ENCODE results near the gene ROS1.

Gene ROS1

DNA sequence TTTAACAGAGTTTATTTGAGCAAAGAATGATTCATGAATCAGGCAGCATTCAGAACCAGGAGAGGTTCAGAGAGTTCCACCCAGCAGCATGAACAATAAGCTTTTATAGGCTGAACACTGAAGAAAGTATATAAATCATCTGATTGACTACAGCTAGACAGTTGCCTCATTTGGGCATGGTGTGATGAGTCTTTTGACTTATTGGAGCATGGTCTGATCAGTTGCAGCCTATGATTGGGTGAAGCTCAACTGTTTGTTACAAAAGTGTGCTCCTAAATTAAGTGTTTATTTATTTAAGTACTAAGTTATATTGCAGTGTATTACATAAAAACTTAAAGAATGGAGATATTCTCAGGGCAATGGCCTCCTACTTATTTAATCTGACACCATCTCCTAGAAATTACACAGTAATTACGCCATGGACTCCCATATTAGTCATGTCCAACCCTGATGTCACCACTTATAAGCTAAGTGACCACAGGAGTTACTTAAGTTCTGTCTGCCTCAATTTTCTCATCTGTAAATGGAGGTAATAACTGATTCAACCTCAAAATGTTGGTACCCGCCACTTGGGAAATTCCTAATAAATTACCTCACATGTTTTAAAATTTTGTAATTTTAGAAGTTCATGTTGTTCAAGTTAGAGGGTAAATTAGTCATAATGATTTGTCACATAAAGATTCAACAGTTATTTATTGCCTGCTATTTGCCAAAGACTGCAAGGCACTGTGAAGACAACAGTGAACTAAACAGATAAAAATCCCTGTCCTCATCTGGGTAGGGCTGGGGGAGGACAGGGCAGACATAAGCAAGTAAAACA lies 15.2 kb upstream of the ROS1 start:
- no peak for DNase-seq (ENCODE audit: low read depth in 2 of 2)

DNA sequence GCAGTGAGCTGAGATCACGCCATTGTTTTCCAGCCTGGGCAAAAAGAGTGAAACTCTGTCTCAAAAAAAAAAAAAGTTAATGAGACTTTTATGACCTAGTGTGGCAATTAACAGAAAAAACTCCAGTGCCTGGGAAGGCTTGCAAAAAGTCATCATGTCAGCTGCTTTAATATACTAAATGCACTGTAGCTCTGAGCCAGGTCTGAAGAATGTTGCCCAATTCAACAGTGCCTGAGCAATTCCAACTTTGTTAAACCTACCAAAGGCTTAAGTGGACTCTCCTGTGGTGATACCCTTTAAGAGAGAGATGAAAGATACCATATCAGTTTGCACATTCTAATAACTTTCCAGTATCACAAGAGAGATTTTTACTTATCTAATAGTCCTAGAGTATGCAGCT lies 6.5 kb upstream of the ROS1 start:
- DNase-seq (ENCODE audit: low read depth in 2 of 2), result no peak

DNA sequence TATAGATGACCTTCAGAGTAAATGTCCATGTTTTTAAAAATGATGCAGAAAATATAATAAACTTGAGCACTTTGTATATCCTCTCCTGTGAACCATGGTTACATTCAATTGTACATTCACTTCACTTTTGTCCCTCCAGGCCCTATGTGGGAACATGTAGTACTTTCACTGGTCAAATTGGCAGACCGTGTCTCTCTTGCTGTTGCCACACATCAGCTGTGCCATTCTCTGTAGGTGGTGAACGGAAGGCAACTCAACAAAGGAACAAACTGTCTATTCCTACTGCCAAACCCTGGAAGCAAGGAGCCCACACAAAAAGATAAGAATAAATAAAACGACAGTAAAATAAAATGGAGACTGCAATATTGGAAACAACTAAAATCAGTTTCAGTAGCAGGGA lies 2.0 kb downstream of the ROS1 start:
- DNase-seq (ENCODE audit: low read depth in 2 of 2), result no peak

DNA sequence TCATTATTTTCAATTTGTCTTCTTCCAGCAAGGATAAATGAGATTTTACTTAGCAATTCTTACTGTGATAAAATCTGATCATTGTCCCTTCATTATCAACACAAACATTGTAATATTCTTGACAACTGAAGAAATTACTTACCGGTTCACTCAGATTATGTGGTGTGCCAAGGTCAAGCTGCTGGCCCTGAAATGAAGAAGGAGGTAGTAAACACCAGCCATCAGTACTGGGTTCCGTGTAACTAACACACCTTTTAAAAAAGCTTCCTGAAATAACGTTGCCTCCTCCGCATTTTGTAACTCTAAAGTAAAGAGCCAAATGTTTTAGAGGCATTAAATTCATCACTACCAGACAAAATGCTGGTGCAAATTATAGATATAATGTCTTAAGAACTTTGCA lies 7.4 kb downstream of the ROS1 start:
- DNase-seq (ENCODE audit: low read depth in 2 of 2), result no peak

DNA sequence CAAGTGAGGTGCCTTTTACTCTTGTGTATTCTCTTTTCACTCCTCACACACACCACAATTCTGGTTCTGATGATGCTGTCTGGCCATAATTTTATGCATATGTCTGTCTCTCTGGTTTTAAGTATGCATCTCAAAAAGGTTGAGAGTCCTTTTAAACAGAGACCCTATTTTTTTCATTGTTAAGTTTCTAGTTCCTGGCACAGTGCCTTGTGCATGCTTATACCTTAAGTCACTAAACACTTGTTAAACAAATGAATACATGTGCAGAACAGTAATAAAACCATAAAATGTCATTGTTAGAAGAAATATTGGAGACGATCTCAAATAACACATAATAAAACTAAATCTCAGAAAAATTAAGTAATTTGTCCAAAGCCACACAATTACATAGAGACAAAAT lies 7.9 kb downstream of the ROS1 start:
- no peak for DNase-seq (ENCODE audit: low read depth in 2 of 2)

DNA sequence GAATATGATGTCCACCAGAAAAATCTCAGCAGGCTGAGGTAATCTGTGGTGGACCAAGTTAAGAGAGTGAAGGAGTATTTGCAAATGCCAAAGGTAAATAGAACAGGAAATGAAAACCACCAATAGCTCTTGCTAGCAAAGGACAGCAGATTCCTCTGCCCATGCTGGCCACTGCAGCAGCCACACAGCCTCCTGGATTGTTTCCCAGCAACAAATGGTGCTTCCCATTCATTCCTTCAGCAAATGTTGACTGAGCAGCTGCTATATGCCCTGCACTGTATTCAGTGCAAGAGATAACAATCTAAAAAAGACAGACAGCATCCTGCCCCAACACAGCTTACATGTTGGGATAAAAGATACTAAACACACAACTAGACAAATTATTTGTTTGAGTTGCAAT lies 11.0 kb downstream of the ROS1 start:
- DNase-seq (ENCODE audit: low read depth in 2 of 2), result no peak

DNA sequence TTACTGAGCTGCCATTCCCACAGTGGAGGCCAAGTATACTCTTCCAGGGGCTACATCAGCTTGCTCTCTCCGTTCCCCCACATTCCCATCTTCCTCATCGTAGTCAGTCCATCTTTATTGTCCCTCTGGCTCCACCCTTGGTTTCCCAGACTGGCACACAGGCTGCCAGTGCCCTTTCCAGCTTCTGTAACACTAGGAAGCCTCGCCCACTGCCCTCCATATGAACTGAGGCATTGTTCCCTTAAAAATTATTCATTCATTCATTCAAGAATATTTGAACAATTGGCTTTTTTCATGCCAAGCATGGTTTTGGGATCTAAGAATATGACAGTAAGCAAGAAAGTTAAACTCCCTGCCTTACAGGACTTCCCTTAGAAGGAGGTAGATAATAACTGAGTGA lies 14.3 kb downstream of the ROS1 start:
- no peak for DNase-seq (ENCODE audit: low read depth in 2 of 2)

DNA sequence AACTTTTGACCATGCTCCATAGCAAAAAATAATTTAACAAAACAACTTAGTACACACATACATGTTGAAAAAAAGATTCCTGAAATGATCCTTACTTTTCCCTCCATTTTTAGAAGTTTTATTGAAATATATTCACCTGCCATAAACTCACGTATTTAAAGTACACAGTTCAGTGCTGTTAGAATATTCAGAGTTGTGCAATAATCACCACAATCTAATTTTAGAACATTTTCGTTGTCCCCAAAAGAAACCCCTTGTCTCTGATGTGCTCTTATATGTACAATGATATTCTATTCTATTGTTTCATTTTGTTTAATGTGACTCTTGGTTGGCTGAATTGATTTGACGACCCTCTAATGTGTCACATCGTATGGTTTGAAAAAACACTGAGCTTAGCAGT lies 15.9 kb downstream of the ROS1 start:
- no peak for DNase-seq (ENCODE audit: low read depth in 2 of 2)

DNA sequence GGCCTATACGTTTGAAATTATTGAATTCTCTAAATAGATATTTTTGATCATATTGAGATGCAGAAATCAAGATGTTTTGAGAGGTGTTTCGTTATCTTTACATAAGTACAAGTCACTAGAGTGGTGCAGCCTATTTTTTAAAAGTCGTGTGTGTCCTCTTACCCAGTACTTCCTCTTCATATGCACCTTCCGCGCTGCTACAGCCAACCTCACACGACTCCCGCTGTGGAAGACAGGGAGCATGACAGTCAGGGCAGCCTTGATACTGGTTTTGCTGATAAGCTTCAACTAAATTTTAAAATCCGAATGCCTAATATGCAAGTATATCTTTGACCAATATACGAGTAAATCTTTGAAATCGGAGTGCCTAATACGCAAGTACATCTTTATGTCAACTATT lies 16.3 kb downstream of the ROS1 start:
- DNase-seq (ENCODE audit: low read depth in 2 of 2), result no peak

DNA sequence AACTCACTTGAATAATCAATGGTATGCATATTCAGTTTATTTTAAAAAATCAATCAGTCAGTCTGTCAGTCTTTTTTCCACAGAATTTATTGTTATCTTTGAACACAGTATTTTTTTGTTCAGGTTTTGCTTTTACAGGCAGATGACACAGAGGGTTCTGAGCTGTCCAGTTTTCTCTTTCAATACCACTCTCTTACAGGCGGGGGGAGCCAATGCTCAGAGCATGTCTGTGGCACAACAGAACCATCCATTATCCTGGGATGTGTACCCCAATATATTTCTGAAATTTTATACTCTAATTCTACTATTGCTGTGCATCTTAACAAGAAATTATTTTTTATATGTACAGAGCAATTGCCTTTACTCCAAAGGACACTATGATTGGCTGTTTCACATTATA lies 21.2 kb downstream of the ROS1 start:
- no peak for DNase-seq (ENCODE audit: low read depth in 2 of 2)

DNA sequence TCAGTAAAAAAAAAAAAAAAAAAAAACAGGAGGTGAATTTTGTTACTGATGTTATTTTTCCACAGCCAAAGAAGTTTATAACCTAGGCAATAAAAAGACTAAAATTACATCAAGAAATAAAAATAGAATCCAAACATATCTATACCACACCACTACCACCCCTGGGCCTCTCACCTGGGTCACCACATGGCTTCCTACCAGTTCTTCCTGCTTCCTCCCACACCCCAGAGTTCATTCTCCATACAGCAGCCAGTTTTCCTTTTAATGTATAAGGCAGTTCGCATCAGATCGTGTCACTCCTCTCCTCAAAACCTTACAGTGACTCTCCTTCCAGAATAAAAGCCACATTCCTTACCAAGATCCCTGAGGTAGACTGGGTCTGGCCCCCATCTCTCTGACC lies 23.9 kb downstream of the ROS1 start:
- DNase-seq (ENCODE audit: low read depth in 2 of 2), result no peak

DNA sequence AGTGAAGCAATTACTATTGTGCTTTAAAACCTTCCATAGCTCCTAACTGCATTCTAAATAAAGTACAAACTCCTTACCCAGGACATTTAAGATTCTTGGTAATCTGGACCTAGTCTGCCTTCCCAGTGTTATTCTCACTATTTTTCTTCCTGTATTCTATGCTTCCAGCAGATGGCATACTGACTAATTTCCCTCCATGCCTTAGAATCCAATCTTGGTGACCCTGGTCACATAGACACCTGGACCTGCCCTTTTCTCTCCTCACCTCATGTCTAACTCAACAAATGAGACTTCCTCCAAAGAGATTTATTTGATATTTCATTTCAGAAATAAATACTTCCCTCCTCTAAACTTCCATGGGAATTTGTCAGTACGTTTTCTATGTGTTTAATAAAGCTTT lies 25.8 kb downstream of the ROS1 start:
- no peak for DNase-seq (ENCODE audit: low read depth in 2 of 2)

DNA sequence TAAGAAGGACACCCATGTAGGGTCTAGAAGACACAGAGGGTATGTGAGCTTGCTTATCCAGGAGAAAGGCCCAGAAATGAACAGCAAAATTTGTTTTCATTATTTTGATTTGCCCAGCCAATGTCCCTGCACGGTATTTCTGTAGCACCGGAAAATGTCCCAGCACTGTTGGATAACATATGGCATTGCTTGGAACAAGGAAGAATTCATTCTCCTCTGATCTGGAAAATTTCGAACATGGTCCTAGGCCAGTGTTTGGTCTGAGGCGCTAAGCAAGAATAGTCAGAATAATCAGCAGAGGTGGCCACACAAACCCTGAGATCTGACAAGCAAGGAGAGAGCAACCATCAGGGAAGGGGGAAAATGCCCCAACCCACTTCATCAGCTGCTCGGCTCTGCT lies 26.6 kb downstream of the ROS1 start:
- no peak for DNase-seq (ENCODE audit: low read depth in 2 of 2)

DNA sequence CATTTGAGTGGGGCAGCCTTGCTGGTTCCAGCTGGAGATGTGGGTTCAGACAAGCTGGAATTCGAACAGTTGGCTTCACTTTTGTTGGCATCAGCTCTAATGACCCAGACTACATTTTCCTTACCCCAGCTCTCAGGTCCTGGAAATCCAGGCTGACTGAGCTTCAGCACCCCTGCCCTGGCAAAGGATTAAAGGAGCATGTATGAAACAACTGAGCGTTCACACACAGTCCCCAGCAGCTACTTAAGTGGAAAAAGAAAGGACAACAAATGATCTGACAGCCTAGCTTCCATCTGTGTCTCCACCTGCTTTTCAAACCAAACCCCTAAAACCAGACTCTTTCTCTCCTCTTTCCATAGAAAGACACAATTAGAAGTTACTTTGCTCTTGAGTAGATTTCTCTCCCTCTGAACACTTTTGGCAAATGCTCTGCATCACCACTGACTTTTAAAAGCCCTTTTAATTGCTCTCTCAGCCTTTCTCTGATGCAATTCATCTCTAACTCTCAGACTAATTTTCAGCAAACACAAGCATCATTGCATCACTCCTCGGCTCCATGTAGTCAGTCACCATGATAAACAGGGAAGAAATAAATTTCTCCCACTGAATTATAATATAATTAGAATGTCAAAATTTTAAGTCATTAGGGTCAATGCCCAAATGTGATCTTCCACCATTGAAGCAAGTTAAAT lies 28.1 kb downstream of the ROS1 start:
- DNase-seq (ENCODE audit: low read depth in 2 of 2), result no peak

DNA sequence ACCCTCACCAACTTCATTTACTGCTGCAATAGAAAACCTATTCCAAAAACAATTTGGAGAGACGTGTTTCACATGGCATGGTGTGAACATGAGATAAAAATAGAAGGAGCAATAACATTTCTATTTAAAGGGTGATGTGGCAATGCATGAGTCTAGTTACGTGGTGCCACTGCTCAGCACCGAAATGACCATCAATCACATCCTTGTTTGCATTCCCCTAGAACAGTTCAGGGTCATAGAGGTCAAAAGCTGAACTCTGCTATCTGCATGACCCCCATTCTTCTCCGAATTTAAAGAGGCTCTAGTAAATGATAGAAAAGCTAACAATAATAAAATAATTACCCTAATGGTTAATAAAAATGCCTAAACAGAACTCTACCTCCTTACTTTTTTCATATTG lies 29.5 kb downstream of the ROS1 start:
- no peak for DNase-seq (ENCODE audit: low read depth in 2 of 2)

DNA sequence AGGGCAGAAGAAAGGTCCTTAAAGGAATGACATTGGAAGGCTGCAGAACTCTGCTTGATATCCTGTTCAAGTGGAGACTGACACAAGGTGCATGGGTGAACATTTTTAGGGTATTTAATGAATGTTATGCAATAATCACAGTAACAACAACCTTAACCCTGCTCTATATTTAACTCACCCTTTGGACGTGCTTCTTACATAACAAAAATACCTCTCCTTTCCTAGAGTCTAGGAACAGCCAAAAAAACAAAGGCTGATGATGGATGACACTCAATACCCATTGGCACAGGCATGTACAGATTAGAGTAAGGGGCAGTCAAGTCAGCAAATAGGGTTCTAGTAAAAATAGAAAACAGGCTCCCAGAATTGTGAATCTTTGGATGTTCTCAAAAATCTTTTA lies 30.6 kb downstream of the ROS1 start:
- DNase-seq (ENCODE audit: low read depth in 2 of 2), result no peak

DNA sequence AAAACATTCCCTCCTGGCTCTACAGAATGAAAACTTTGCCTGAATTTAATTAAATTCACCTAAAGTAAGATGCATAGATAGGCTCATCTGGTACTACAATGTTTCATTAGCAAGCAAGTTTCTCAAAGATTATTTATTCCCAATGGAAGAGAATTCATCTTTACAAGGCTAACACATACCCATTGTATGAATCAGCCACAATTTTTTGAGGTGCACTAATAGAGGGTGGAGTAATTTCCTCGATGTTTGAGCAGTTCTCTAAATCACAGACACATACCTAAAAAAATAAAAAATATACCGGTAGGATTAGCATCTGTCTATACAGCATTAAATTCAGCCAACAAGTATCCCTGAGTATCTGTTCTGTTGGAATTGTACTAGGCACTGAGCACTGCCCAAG lies 32.7 kb downstream of the ROS1 start:
- DNase-seq (ENCODE audit: low read depth in 2 of 2), result no peak

DNA sequence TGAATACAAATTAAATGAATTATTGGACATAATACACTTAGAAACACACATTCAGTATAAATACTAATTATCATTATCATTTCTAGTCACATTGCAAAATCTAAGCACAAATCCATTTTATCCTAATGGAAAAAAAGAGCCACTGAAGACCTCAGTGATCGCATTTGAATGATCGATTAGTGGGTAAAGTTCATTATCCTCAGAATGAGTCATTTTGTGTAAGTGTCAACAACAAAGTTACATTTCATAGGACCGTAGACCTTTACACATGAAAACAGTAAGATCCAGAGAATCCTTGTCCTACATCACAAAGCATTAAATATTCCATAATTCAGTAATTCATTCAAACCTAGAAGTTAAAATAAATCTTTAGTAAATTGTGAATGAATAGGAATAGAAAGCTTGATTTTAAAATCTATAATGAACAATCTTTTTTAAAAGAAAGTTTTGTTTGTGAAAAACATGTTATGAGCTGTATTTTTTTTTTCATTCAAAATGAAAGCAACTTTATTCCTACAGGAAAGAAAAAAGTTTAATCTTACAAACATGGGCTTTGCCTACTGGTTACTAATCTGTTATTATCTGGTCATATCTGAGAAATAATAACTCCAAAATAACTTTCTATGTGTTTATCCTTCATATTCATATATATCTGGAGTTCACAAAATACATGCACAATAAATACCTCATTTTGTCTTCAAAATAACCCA lies 33.7 kb downstream of the ROS1 start:
- no peak for DNase-seq (ENCODE audit: low read depth in 2 of 2)

DNA sequence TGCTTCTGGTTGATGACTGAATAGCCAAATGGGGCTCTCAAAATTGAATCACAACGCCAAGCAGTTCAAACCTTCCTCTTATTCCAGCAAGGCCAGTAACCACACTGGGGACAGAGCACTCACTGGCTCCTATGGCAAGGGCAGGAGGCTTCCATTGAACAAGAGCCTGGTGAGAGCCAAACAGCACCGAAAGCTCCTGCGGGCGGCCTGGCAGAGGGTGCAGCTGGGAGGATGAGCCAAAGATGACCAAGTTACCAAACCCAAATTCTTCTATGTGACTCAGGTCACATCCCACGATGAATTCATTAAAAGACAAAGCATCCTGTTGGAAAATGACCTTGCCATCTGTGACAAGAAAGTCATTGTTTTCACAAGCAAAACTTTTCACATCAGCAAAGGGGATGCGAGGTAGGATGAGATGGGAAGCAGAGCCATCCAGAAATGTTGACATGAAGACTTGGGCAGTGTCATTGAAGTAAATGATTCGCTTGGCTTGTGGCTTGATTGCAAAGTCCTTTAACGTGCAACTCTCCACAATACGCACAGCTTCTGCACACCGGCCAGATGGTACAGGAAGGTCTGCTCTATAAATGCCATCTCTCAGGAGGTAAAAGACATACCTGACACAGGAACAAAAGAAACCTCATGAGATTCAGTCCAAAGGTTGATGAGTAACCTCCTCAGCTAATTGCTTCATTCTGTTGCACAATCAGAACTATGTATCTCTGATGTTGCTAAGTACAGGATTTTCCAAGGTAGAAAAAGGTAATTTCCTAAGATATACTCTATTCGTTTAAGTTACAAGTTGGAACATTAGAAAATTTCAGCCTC lies 36.3 kb downstream of the ROS1 start:
- DNase-seq (ENCODE audit: low read depth in 2 of 2), result no peak

DNA sequence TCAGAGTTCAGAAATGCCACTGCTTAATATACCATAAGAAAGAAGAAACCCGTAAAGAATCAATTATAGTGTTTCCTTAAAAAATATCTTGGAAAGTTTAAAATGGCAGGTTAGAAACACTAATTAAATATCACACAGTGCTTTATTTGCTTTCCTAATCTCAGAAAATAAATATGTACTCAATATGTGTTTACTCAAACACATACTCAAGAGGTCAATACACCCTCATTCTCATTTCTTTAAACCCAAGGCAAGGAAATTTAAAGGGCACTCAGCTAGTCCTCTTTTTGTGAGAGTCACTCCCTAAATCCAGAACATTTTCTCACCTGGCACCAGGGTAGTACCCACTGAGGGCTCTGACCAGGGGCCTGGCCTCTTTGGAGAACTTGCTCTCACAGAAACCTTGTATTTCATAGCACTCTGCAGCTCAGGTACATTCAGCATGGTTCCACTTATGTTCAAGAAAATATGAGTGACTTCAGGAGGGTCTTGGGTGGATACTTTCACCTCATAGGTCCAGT lies 38.2 kb downstream of the ROS1 start:
- DNase-seq (ENCODE audit: low read depth in 2 of 2), result no peak

DNA sequence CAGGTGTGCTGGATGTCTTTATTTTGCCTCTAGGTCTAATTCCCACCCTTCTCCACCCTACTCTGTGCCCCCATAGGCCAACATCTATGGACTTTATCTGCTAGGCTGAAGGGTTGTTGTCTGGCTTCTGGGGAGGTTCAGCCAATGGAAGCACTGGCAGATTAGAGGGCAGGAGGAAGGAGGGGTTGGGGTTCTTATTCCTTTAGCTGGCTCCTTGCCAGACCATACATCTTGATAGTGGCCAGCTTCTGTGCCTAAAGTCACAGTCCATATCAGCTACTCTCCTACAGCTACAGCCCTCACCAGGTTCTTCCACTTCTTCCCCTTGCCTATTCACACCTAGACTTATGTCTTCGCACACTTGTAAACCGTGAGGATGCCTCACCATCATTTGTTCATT lies 41.1 kb downstream of the ROS1 start:
- DNase-seq (ENCODE audit: low read depth in 2 of 2), result no peak

DNA sequence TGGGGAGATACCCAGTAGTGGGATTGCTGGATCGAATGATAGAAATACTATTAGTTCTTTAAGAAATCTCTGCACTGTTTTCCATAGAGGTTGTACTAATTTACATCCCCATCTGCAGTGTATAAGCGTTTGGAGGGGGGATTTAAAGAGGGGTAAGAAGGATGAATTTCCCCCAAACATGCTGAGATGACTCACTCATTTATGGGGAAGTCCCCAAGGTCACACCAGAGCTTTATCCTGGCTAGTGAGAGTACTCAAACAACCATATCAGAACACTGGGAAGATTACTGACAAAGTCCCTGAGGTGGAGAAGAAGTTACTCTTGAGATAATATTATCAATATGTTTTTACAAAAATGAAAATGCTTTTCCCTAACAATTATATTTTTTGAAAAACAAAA lies 44.0 kb downstream of the ROS1 start:
- no peak for DNase-seq (ENCODE audit: low read depth in 2 of 2)

All from stimulated activated CD4-positive, alpha-beta T cell treated with anti-CD3 and anti-CD28 coated beads, Interleukin-1b, Interleukin-23, amount 100 ng/mL, for 4 hours (primary cell).